A673 (cell line): ENCODE results near the gene APOA4. TPM values are rescaled to one million over a fixed set of nuclear protein-coding genes. Genes with fewer than 3 reads are reported as not detected.

Experiments
- BruUV-seq: library from RNA; stranded (reverse); fragments of 400-500 nt; replicated peaks from 2 replicates; lab custom pipeline; 2021; lab: Mats Ljungman, UMichigan
- CTCF ChIA-PET: fragments of 300-600 bp; sonication (Branson Sonifier 250); formaldehyde crosslinking; loops from one replicate; lab custom pipeline; 2022; ENCODE audit warnings: antibody characterized with exemption; lab: Charles Lee
- POLR2A ChIA-PET: fragments of 300-600 bp; sonication (Branson Sonifier 250); formaldehyde crosslinking; loops from one replicate; lab custom pipeline; 2022; ENCODE audit warnings: antibody characterized with exemption; ENCODE audit not compliant: low non-redundant PET; lab: Charles Lee
- DNase-seq: peaks from one replicate; pipeline ENCODE4 v3.0.0-alpha.2; 2015; ENCODE audit warnings: low spot score
- H3K27ac ChIP-seq: fragments of 200-600 bp; sonication (generic); 2 replicates; pipeline ENCODE4 v1.5.1; 2016; ENCODE audit warnings: mixed run types, low read depth, mild to moderate bottlenecking, mixed read lengths, antibody characterized with exemption, low read length; ENCODE audit not compliant: poor library complexity, severe bottlenecking
- H3K27me3 ChIP-seq: fragments of 200-600 bp; sonication (generic); replicated peaks from 2 replicates; pipeline ENCODE4 v1.6.1; 2017; ENCODE audit warnings: mixed run types, low read depth, mild to moderate bottlenecking, mixed read lengths, antibody characterized with exemption, low read length; ENCODE audit not compliant: insufficient read depth, poor library complexity
- H3K36me3 ChIP-seq: fragments of 200-600 bp; sonication (generic); 2 replicates; pipeline ENCODE4 v1.6.1; 2016; ENCODE audit warnings: mixed run types, mild to moderate bottlenecking, mixed read lengths, antibody characterized with exemption, low read length; ENCODE audit not compliant: insufficient read depth, poor library complexity, severe bottlenecking
- H3K4me1 ChIP-seq: fragments of 200-600 bp; sonication (generic); 2 replicates; pipeline ENCODE4 v1.6.1; 2017; ENCODE audit warnings: mixed run types, mild to moderate bottlenecking, mixed read lengths, antibody characterized with exemption, low read length; ENCODE audit not compliant: insufficient read depth, poor library complexity, severe bottlenecking
- H3K4me3 ChIP-seq: fragments of 200-600 bp; sonication (generic); 2 replicates; pipeline ENCODE4 v1.5.1; 2016; ENCODE audit warnings: low read depth, mixed run types, mild to moderate bottlenecking, mixed read lengths, low read length; ENCODE audit not compliant: poor library complexity, severe bottlenecking
- H3K9me3 ChIP-seq: fragments of 200-600 bp; sonication (generic); 2 replicates; pipeline ENCODE4 v1.6.1; 2016; ENCODE audit warnings: mixed run types, low read depth, mild to moderate bottlenecking, mixed read lengths, antibody characterized with exemption, low read length; ENCODE audit not compliant: poor library complexity, severe bottlenecking
- EZH2 ChIP-seq: fragments of 200-600 bp; sonication (generic); IDR thresholded peaks from 2 replicates; pipeline ENCODE4 v1.6.1; 2017; ENCODE audit warnings: borderline replicate concordance, low read depth, mild to moderate bottlenecking, mixed read lengths, antibody characterized with exemption, low read length; ENCODE audit not compliant: poor library complexity, severe bottlenecking
- intact Hi-C: fragments of 100-400 bp; cut with micrococcal nuclease; formaldehyde crosslinking; loops from one replicate; pipeline ENCODE4 v1.10.0; 2022; ENCODE audit not compliant: unreplicated experiment
- total RNA-seq: library from RNA; stranded (reverse); gene quantifications from 2 replicates; pipeline ENCODE4 v1.2.3, GENCODE V29; 2021
- TF ChIP-seq, protein P1 (sequence below): fragments of 300-800, 200-600 bp; sonication (generic); conservative IDR thresholded peaks from 2 replicates; pipeline ENCODE4 v1.5.1; 2017; ENCODE audit warnings: low read depth, mild to moderate bottlenecking, antibody characterized with exemption, low read length, moderate library complexity, mixed read lengths

Gene APOA4
- total RNA-seq, 1 experiment from 2014 or later: not detected

DNA sequence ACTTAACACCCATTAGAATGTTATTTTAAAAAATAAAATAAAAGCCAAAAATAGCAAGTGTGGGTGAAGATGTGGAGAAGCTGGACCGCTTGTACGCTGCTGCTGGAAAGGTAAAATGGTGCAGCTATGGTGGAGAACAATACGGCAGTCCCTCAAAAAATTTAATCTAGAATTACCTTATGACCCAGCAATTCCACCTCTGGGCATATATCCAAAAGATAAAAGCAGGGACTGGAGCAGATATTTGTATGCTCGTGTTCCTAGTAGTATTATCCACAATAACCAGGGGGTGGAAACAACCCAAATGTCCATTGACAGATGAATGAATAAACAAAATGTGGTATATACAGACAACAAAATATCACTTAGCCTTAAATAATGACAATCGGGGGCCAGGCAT is 25.3 kb downstream of the APOA4 start:
- TF ChIP-seq, protein P1, sequence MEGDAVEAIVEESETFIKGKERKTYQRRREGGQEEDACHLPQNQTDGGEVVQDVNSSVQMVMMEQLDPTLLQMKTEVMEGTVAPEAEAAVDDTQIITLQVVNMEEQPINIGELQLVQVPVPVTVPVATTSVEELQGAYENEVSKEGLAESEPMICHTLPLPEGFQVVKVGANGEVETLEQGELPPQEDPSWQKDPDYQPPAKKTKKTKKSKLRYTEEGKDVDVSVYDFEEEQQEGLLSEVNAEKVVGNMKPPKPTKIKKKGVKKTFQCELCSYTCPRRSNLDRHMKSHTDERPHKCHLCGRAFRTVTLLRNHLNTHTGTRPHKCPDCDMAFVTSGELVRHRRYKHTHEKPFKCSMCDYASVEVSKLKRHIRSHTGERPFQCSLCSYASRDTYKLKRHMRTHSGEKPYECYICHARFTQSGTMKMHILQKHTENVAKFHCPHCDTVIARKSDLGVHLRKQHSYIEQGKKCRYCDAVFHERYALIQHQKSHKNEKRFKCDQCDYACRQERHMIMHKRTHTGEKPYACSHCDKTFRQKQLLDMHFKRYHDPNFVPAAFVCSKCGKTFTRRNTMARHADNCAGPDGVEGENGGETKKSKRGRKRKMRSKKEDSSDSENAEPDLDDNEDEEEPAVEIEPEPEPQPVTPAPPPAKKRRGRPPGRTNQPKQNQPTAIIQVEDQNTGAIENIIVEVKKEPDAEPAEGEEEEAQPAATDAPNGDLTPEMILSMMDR: no peak
- no peak for TF ChIP-seq EZH2
- no peaks in the 10 kb centered on the region for H3K36me3 ChIP-seq
- ChIA-PET POLR2A (no interaction called here), CTCF (no interaction called here)
- no peak overlapping the region for H3K4me3 ChIP-seq
- H3K27ac ChIP-seq: no peak overlapping the region
- H3K27me3 ChIP-seq: no peaks in the 10 kb centered on the region
- BruUV-seq: no TSS peak
- no peaks in the 10 kb centered on the region for H3K9me3 ChIP-seq
- intact Hi-C loops: no loop called here
- no peaks in the 10 kb centered on the region for H3K4me1 ChIP-seq
- no peak for DNase-seq

DNA sequence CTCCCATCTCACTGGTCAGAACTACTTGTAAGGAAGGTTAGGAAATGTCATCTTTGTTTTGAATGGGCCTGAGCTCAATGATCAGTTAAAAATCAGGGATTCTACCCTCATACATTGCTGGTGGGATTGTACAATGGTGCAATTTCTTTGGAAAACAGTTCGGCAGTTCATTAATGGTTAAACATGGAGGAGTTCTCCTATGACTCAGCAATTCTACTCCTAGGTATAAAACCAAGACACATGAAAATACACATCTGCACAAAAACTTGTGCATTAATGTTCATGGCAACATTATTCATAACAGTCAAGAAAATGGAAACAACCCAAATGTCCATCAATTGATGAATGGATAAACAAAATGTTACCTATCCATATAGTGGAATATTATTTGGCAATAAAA is 26.6 kb downstream of the APOA4 start:
- Histone ChIP-seq H3K27ac (no peak overlapping the region), H3K9me3 (no peaks in the 10 kb centered on the region), H3K27me3 (no peaks in the 10 kb centered on the region), H3K4me1 (no peaks in the 10 kb centered on the region), H3K36me3 (no peaks in the 10 kb centered on the region), H3K4me3 (no peak overlapping the region)
- TF ChIP-seq, protein P1: no peak
- TF ChIP-seq EZH2: no peak
- POLR2A ChIA-PET: no interaction called here
- no TSS peak for BruUV-seq
- DNase-seq: no peak
- intact Hi-C loops: no loop called here
- CTCF ChIA-PET: no interaction called here

- BruUV-seq: no TSS peak
- intact Hi-C loops: no loop called here
- Histone ChIP-seq H3K4me3 (no peak overlapping the region), H3K27ac (no peak overlapping the region), H3K4me1 (no peaks in the 10 kb centered on the region), H3K36me3 (no peaks in the 10 kb centered on the region), H3K27me3 (no peaks in the 10 kb centered on the region), H3K9me3 (no peaks in the 10 kb centered on the region)
- TF ChIP-seq, protein P1: no peak
- no peak for TF ChIP-seq EZH2
- POLR2A ChIA-PET: no interaction called here
- no peak for DNase-seq
- CTCF ChIA-PET: interaction anchor here (0.6 to 0.7 kb wide), 2 partner anchors 132 to 579 kb away, joined by 3 to 5 read pairs; no protein-coding TSS in a partner anchor
Measured at GRCh38 chr11:116794851-116795250, 28.3 kb downstream of the APOA4 start.
